ENCODE results near the gene ADAM12. TPM values are rescaled to one million over a fixed set of nuclear protein-coding genes. Genes with fewer than 3 reads are reported as not detected.

The ADAM12 gene
- polyA plus RNA-seq, 1 of the 3 experiments (the other 2 are of a cell fraction) = 25.0 TPM

DNA sequence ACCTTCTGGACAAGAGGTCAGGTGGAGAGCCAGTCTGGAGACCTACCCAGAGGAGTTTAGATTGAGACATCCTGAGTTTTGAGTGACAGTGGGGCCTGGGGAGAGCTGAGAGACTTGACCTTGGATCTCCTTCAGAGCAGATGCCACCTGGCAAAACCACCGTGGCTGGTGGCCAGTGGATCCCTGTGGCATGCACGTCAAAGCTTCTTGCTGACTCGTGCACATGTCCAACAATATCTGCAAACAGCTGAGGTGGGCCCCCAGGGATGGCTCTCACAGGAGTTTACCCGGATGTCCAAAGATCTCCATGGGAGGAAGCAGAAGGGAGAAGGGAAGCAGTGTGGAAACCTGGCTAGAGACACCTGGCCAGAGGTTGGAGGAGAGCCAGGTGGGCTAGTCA is 261.4 kb downstream of the ADAM12 start:
- Histone ChIP-seq H2AFZ (ENCODE audit: low read depth) (no peak overlapping the region), H3F3A (replicated peaks; ENCODE audit: insufficient read depth) (no peaks in the 10 kb centered on the region), H3K27me3 (ENCODE audit: insufficient read depth) (no peaks in the 10 kb centered on the region), H3K4me1 (ENCODE audit: control insufficient read depth in 1 of 2, insufficient read depth in 2 of 2, low read depth in 1 of 2, low read length in 1 of 2) (peaks cover 0 to 5% of the 10 kb centered on the region in 2 experiments; a peak in 1 of 4 replicates), H3K27ac (ENCODE audit: low read depth in 2 of 2, low read length in 1 of 2) (no peak overlapping the region), H4K20me1 (ENCODE audit: insufficient read depth) (no peaks in the 10 kb centered on the region), H3K4me3 (ENCODE audit: low read depth in 2 of 2, low read length in 1 of 2) (no peak overlapping the region), H3K36me3 (replicated peaks in 1 of 2; ENCODE audit: control insufficient read depth in 1 of 2, insufficient read depth in 2 of 2, low read length in 1 of 2) (no peaks in the 10 kb centered on the region), H3K4me2 (no peak overlapping the region), H3K79me2 (ENCODE audit: insufficient read depth) (no peaks in the 10 kb centered on the region), H3K9me3 (no peaks in the 10 kb centered on the region), H3K9me2 (no peaks in the 10 kb centered on the region), H3K9ac (no peak overlapping the region)
- 86% methylated on average over 1 of the region's 4 CpGs for WGBS (ENCODE audit: low lambda C conversion rate)
- ChIA-PET POLR2A (no interaction called here), CTCF (no interaction called here)
- TF ChIP-seq MAX (IDR thresholded peaks at IDR 0.05; ENCODE audit: low read depth) (no peak), CHD2 (IDR thresholded peaks at IDR 0.05; ENCODE audit: low read length, partially characterized antibody) (no peak)
- TF ChIP-seq, protein P1, sequence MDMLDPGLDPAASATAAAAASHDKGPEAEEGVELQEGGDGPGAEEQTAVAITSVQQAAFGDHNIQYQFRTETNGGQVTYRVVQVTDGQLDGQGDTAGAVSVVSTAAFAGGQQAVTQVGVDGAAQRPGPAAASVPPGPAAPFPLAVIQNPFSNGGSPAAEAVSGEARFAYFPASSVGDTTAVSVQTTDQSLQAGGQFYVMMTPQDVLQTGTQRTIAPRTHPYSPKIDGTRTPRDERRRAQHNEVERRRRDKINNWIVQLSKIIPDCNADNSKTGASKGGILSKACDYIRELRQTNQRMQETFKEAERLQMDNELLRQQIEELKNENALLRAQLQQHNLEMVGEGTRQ (IDR thresholded peaks at IDR 0.05; ENCODE audit: borderline replicate concordance, low read depth, low read length) = no peak
- DNase-seq = no peak

DNA sequence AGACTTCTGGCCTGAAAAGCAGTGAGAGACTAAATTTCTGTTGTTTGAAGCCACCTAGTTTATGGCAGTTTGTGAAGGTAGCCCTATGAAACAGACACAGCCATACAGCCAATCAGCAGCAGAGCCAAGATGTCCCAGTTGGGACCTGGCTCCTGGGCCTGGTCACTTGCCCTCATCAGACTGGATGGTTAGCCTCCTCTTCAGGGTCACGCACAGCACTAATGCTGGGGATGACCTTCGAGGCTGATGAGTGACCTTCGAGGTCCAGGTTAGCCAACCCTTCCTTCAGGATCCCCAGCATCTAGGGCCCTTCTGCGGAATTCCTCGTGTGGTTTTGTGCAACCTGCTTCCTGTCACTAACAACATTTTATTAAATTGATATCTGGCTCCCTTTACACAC is 262.3 kb downstream of the ADAM12 start:
- Histone ChIP-seq H3K4me3 (ENCODE audit: low read depth in 2 of 2, low read length in 1 of 2) (no peak overlapping the region), H3K9ac (no peak overlapping the region), H3K79me2 (ENCODE audit: insufficient read depth) (no peaks in the 10 kb centered on the region), H3K9me2 (no peaks in the 10 kb centered on the region), H3K36me3 (replicated peaks in 1 of 2; ENCODE audit: control insufficient read depth in 1 of 2, insufficient read depth in 2 of 2, low read length in 1 of 2) (no peaks in the 10 kb centered on the region), H3K27ac (ENCODE audit: low read depth in 2 of 2, low read length in 1 of 2) (no peak overlapping the region), H3F3A (replicated peaks; ENCODE audit: insufficient read depth) (no peaks in the 10 kb centered on the region), H4K20me1 (ENCODE audit: insufficient read depth) (no peaks in the 10 kb centered on the region), H3K9me3 (no peaks in the 10 kb centered on the region), H2AFZ (ENCODE audit: low read depth) (no peak overlapping the region), H3K27me3 (ENCODE audit: insufficient read depth) (no peaks in the 10 kb centered on the region), H3K4me2 (no peak overlapping the region), H3K4me1 (ENCODE audit: control insufficient read depth in 1 of 2, insufficient read depth in 2 of 2, low read depth in 1 of 2, low read length in 1 of 2) (peaks cover 0 to 5% of the 10 kb centered on the region in 2 experiments; a peak in 1 of 4 replicates)
- no peak for DNase-seq
- TF ChIP-seq CTCF (IDR thresholded peaks at IDR 0.05) (no peak), ELF1 (IDR thresholded peaks at IDR 0.05) (no peak), RXRA (IDR thresholded peaks at IDR 0.05; ENCODE audit: borderline replicate concordance, low read depth) (no peak), GATA2 (CRISPR knock-in tag; IDR thresholded peaks at IDR 0.05) (no peak), FOXJ3 (CRISPR knock-in tag; IDR thresholded peaks at IDR 0.05) (no peak), FOXM1 (IDR thresholded peaks at IDR 0.05; ENCODE audit: low read depth) (no peak), POLR2AphosphoS5 (IDR thresholded peaks at IDR 0.05; ENCODE audit: low read depth, low read length) (no peak), FOSL2 (IDR thresholded peaks at IDR 0.05; ENCODE audit: borderline replicate concordance, low read depth) (no peak), USF1 (IDR thresholded peaks at IDR 0.05; ENCODE audit: borderline replicate concordance, low read depth) (no peak)
- ChIA-PET CTCF (no interaction called here), POLR2A (no interaction called here)
- 92% methylated on average over 4 of the region's 5 CpGs for WGBS (ENCODE audit: low lambda C conversion rate)

All from SK-N-SH (cell line).